PC-3 (cell line): ENCODE data around the gene TRABD2A. TPM values are rescaled to one million over a fixed set of nuclear protein-coding genes. Genes with fewer than 3 reads are reported as not detected.

ENCODE experiments used
- ATAC-seq: fragments of 200-7000 bp; cut with Tn5 transposase; 2 replicates; pipeline ENCODE4 v1.9.1; 2020; ENCODE audit warnings: mild to moderate bottlenecking, moderate library complexity
- BruUV-seq: library from RNA; stranded (reverse); fragments of 400-500 nt; replicated peaks from 2 replicates; lab custom pipeline; 2021; lab: Mats Ljungman, UMichigan
- CTCF ChIA-PET: fragments of 300-600 bp; sonication (Branson Sonifier 250); formaldehyde crosslinking; loops from one replicate; lab custom pipeline; 2022; ENCODE audit warnings: antibody characterized with exemption; lab: Charles Lee
- POLR2A ChIA-PET: fragments of 300-600 bp; sonication (Branson Sonifier 250); formaldehyde crosslinking; loops from one replicate; lab custom pipeline; 2022; ENCODE audit warnings: antibody characterized with exemption; ENCODE audit not compliant: unreplicated experiment; lab: Charles Lee
- DNase-seq: peaks from one replicate; pipeline ENCODE4 v3.0.0-alpha.2; 2015
- H2AFZ ChIP-seq: fragments of 300-600 bp; sonication (generic); 2 replicates; pipeline ENCODE4 v1.6.0; 2016; ENCODE audit warnings: antibody characterized with exemption, low read length
- H3F3A ChIP-seq: fragments of 300-600 bp; sonication (generic); one replicate; pipeline ENCODE4 v1.6.0; 2017; ENCODE audit warnings: antibody characterized with exemption, low read length, control low read depth, mild to moderate bottlenecking; ENCODE audit not compliant: unreplicated experiment
- H3K27ac ChIP-seq: fragments of 300-600 bp; sonication (generic); 2 replicates; pipeline ENCODE4 v1.5.1; 2016; ENCODE audit warnings: mild to moderate bottlenecking, low read length
- H3K27me3 ChIP-seq: fragments of 300-600 bp; sonication (generic); 2 replicates; pipeline ENCODE4 v1.6.1; 2016; ENCODE audit warnings: low read length, mixed read lengths
- H3K36me3 ChIP-seq: fragments of 300-600 bp; sonication (generic); 2 replicates; pipeline ENCODE4 v1.6.1; 2016; ENCODE audit warnings: low read depth, mixed run types, low read length, mixed read lengths
- H3K4me1 ChIP-seq: fragments of 300-600 bp; sonication (generic); 2 replicates; pipeline ENCODE4 v1.5.1; 2016; ENCODE audit warnings: low read length; ENCODE audit not compliant: insufficient read depth
- H3K4me2 ChIP-seq: fragments of 300-600 bp; sonication (generic); 2 replicates; pipeline ENCODE4 v1.6.0; 2016; ENCODE audit warnings: low read length
- H3K4me3 ChIP-seq: fragments of 300-600 bp; sonication (generic); 2 replicates; pipeline ENCODE4 v1.5.1; 2016; ENCODE audit warnings: mild to moderate bottlenecking, low read length, mixed read lengths
- H3K79me2 ChIP-seq: fragments of 300-600 bp; sonication (generic); 2 replicates; pipeline ENCODE4 v1.6.1; 2017; ENCODE audit warnings: low read length, mixed read lengths
- H3K9ac ChIP-seq: fragments of 300-600 bp; sonication (generic); 2 replicates; pipeline ENCODE4 v1.6.0; 2016; ENCODE audit warnings: mild to moderate bottlenecking, low read length
- H3K9me2 ChIP-seq: fragments of 300-600 bp; sonication (generic); replicated peaks from 2 replicates; pipeline ENCODE4 v1.6.1; 2016; ENCODE audit warnings: mixed run types, low read length, mixed read lengths
- H3K9me3 ChIP-seq: fragments of 300-600 bp; sonication (generic); 2 replicates; pipeline ENCODE4 v1.6.1; 2016; ENCODE audit warnings: low read length, mixed read lengths
- H4K20me1 ChIP-seq: fragments of 300-600 bp; sonication (generic); 2 replicates; pipeline ENCODE4 v1.6.1; 2016; ENCODE audit warnings: low read length, mixed read lengths
- CTCF ChIP-seq: fragments of 300-600 bp; sonication (generic); conservative IDR thresholded peaks from 2 replicates; pipeline ENCODE4 v1.5.1; 2017; ENCODE audit warnings: antibody characterized with exemption, low read depth, mild to moderate bottlenecking, low read length
- EZH2 ChIP-seq: fragments of 300-600 bp; sonication (generic); IDR thresholded peaks from one replicate; pipeline ENCODE4 v1.6.1; 2017; ENCODE audit warnings: antibody characterized with exemption, mild to moderate bottlenecking, low read length; ENCODE audit not compliant: unreplicated experiment
- EZH2phosphoT487 ChIP-seq: fragments of 300-600 bp; sonication (generic); IDR thresholded peaks from 2 replicates; pipeline ENCODE4 v1.6.1; 2018; ENCODE audit warnings: mild to moderate bottlenecking, antibody characterized with exemption, low read length, borderline replicate concordance
- intact Hi-C: fragments of 100-400 bp; cut with micrococcal nuclease; formaldehyde crosslinking; loops from 2 replicates; pipeline ENCODE4 v1.9.0; 2023
- total RNA-seq: library from RNA; depleted of rRNA; stranded (reverse); fragments of >200 nt; gene quantifications from 2 replicates; pipeline ENCODE4 v1.2.3, GENCODE V29; 2014

Gene TRABD2A
- total RNA-seq, 1 experiment from 2014 or later: 2.0 TPM

GRCh38 chr2:84858937-84859336, 21.9 kb downstream of the TRABD2A start:
- Histone ChIP-seq H4K20me1 (no peaks in the 10 kb centered on the region), H3F3A (no peaks in the 10 kb centered on the region), H3K27ac (no peak overlapping the region), H3K9me3 (no peaks in the 10 kb centered on the region), H3K9ac (no peak overlapping the region), H3K36me3 (no peaks in the 10 kb centered on the region), H3K4me3 (no peak overlapping the region), H3K27me3 (no peaks in the 10 kb centered on the region), H3K4me2 (no peak overlapping the region), H3K9me2 (no peaks in the 10 kb centered on the region), H2AFZ (no peak overlapping the region), H3K4me1 (no peaks in the 10 kb centered on the region), H3K79me2 (no peaks in the 10 kb centered on the region)
- BruUV-seq: no TSS peak
- DNase-seq (no peak), ATAC-seq (no peak)
- CTCF ChIA-PET: no interaction called here
- POLR2A ChIA-PET: no interaction called here
- TF ChIP-seq EZH2 (no peak), CTCF (no peak), EZH2phosphoT487 (no peak)
- intact Hi-C loops: no loop called here

- no TSS peak for BruUV-seq
- Histone ChIP-seq H3F3A (no peaks in the 10 kb centered on the region), H2AFZ (no peak overlapping the region), H3K9me3 (no peaks in the 10 kb centered on the region), H3K27me3 (no peaks in the 10 kb centered on the region), H3K27ac (no peak overlapping the region), H3K36me3 (no peaks in the 10 kb centered on the region), H3K79me2 (no peaks in the 10 kb centered on the region), H3K9me2 (no peaks in the 10 kb centered on the region), H3K4me3 (no peak overlapping the region), H4K20me1 (no peaks in the 10 kb centered on the region), H3K4me1 (no peaks in the 10 kb centered on the region), H3K9ac (no peak overlapping the region), H3K4me2 (no peak overlapping the region)
- ATAC-seq (no peak), DNase-seq (no peak)
- ChIA-PET CTCF (no interaction called here), POLR2A (no interaction called here)
- no peak for TF ChIP-seq EZH2
- peak; percentile 52 for TF ChIP-seq CTCF
- intact Hi-C loops: no loop called here
Measured at GRCh38 chr2:84858123-84858522, 22.8 kb downstream of the TRABD2A start.

GRCh38 chr2:84857566-84857965, 23.3 kb downstream of the TRABD2A start:
- H3K79me2 ChIP-seq: no peaks in the 10 kb centered on the region
- no peaks in the 10 kb centered on the region for H3K36me3 ChIP-seq
- ATAC-seq: no peak
- H3K4me1 ChIP-seq: no peaks in the 10 kb centered on the region
- TF ChIP-seq EZH2 (no peak), CTCF (no peak), EZH2phosphoT487 (no peak)
- H3K27ac ChIP-seq: no peak overlapping the region
- H3K9me2 ChIP-seq: no peaks in the 10 kb centered on the region
- H4K20me1 ChIP-seq: no peaks in the 10 kb centered on the region
- no peak overlapping the region for H3K4me3 ChIP-seq
- no peaks in the 10 kb centered on the region for H3K9me3 ChIP-seq
- no peak overlapping the region for H3K9ac ChIP-seq
- intact Hi-C loops: no loop called here
- BruUV-seq: no TSS peak
- ChIA-PET CTCF (no interaction called here), POLR2A (no interaction called here)
- H3K27me3 ChIP-seq: no peaks in the 10 kb centered on the region
- no peak for DNase-seq
- no peaks in the 10 kb centered on the region for H3F3A ChIP-seq
- H3K4me2 ChIP-seq: no peak overlapping the region
- no peak overlapping the region for H2AFZ ChIP-seq
